CD14-positive monocyte (primary cell): ENCODE results near the gene TMEM225B. TPM values are rescaled to one million over a fixed set of nuclear protein-coding genes. Genes with fewer than 3 reads are reported as not detected.
"Not testable (repeated sequence)": the region's sequence is repeated elsewhere in the genome, so short reads cannot be mapped to it uniquely, and the experiment has no call there.

ENCODE experiments used
- DNase-seq, 3 donors: peaks; one replicate each; pipeline ENCODE4 v3.0.0-alpha.2; 2011 to 2022
- H2AFZ ChIP-seq: 2 replicates; pipeline ENCODE4 v1.6.0; 2012; ENCODE audit warnings: mild to moderate bottlenecking, low read depth, low read length, inconsistent platforms; ENCODE audit not compliant: insufficient read depth, poor library complexity, severe bottlenecking
- H3K27ac ChIP-seq, 2 donors: 1 replicate in 1 of 2; 2 replicates in 1 of 2; pipeline ENCODE4 v1.5.1; 2012 to 2013; ENCODE audit warnings: low read length in 2 of 2, control low read depth in 1 of 2, inconsistent platforms in 1 of 2, low read depth in 1 of 2, mild to moderate bottlenecking in 1 of 2
- H3K27me3 ChIP-seq, 2 donors: one replicate each; pipeline versions ENCODE4 v1.6.0 to v1.6.1; 2011 to 2013; ENCODE audit warnings: low read length in 2 of 2; ENCODE audit not compliant: control insufficient read depth in 2 of 2, insufficient read depth in 2 of 2
- H3K36me3 ChIP-seq, 2 donors: replicated peaks in 1 of 2; 1 replicate in 1 of 2; 2 replicates in 1 of 2; pipeline versions ENCODE4 v1.5.1 to v1.6.1; 2012 to 2013; ENCODE audit warnings: low read length in 2 of 2, control low read depth in 1 of 2, inconsistent platforms in 1 of 2, mild to moderate bottlenecking in 1 of 2; ENCODE audit not compliant: insufficient read depth in 2 of 2, control insufficient read depth in 1 of 2
- H3K4me1 ChIP-seq, 2 donors: 1 replicate in 1 of 2; 2 replicates in 1 of 2; pipeline versions ENCODE4 v1.5.1 to v1.6.1; 2012 to 2013; ENCODE audit warnings: low read length in 2 of 2, control low read depth in 1 of 2, inconsistent platforms in 1 of 2, mild to moderate bottlenecking in 1 of 2, moderate library complexity in 1 of 2; ENCODE audit not compliant: insufficient read depth in 2 of 2, control insufficient read depth in 1 of 2
- H3K4me2 ChIP-seq: replicated peaks from 2 replicates; pipeline ENCODE3; 2012; ENCODE audit warnings: low read length, moderate library complexity, mild to moderate bottlenecking; ENCODE audit not compliant: poor library complexity, severe bottlenecking; ENCODE audit errors: extremely low read depth
- H3K4me3 ChIP-seq, 3 experiments: fragments of 200-600 bp in 1 of 3; sonication (generic) in 1 of 3; replicated peaks in 1 of 3; 1 replicate in 2 of 3; 2 replicates in 1 of 3; pipeline ENCODE4 v1.5.1; 2011 to 2013; ENCODE audit warnings: low read length in 3 of 3, mild to moderate bottlenecking in 3 of 3, control low read depth in 2 of 3, low read depth in 2 of 3, inconsistent platforms in 1 of 3, moderate library complexity in 1 of 3
- H3K79me2 ChIP-seq: 2 replicates; pipeline ENCODE4 v1.6.0; 2012; ENCODE audit warnings: mild to moderate bottlenecking, control low read depth, inconsistent platforms, low read length, moderate library complexity; ENCODE audit not compliant: insufficient read depth
- H3K9ac ChIP-seq: 2 replicates; pipeline ENCODE4 v1.6.0; 2017; ENCODE audit warnings: low read length, mild to moderate bottlenecking; ENCODE audit not compliant: insufficient read depth, poor library complexity, severe bottlenecking
- H3K9me3 ChIP-seq, 2 donors: replicated peaks in 1 of 2; 1 replicate in 1 of 2; 2 replicates in 1 of 2; pipeline versions ENCODE4 v1.5.1 to v1.6.1; 2012 to 2013; ENCODE audit warnings: low read length in 2 of 2, control low read depth in 1 of 2; ENCODE audit not compliant: control insufficient read depth in 1 of 2, insufficient read depth in 1 of 2
- H4K20me1 ChIP-seq: 2 replicates; pipeline ENCODE4 v1.6.0; 2012; ENCODE audit warnings: mild to moderate bottlenecking, low read length, control low read depth, moderate library complexity; ENCODE audit not compliant: insufficient read depth
- H3K27ac Mint-ChIP-seq, 7 donors: one replicate each; pipeline ENCODE4 v1.8.0; 2020; ENCODE audit warnings: mild to moderate bottlenecking in 7 of 7, mixed read lengths in 7 of 7, moderate library complexity in 6 of 7, inconsistent platforms in 2 of 7
- H3K27me3 Mint-ChIP-seq, 3 donors: one replicate each; pipeline ENCODE4 v1.8.0; 2021 to 2022; ENCODE audit warnings: low read depth in 3 of 3, mild to moderate bottlenecking in 3 of 3, mixed read lengths in 3 of 3, moderate library complexity in 3 of 3, inconsistent platforms in 1 of 3
- H3K36me3 Mint-ChIP-seq, 2 donors: one replicate each; pipeline ENCODE4 v1.8.0; 2020; ENCODE audit warnings: mixed read lengths in 2 of 2, inconsistent platforms in 1 of 2, mild to moderate bottlenecking in 1 of 2
- H3K4me1 Mint-ChIP-seq: one replicate; pipeline ENCODE4 v1.8.0; 2020; ENCODE audit warnings: mild to moderate bottlenecking, mixed read lengths
- H3K4me3 Mint-ChIP-seq, 2 donors: one replicate each; pipeline ENCODE4 v1.8.0; 2020; ENCODE audit warnings: mild to moderate bottlenecking in 2 of 2, mixed read lengths in 2 of 2, moderate library complexity in 1 of 2
- H3K9me3 Mint-ChIP-seq, 7 donors: one replicate each; pipeline ENCODE4 v1.8.0; 2020 to 2022; ENCODE audit warnings: mixed read lengths in 7 of 7, mild to moderate bottlenecking in 6 of 7, moderate library complexity in 6 of 7, inconsistent platforms in 2 of 7
- CTCF ChIP-seq: fragments of 200-600 bp; IDR thresholded peaks from one replicate; pipeline ENCODE4 v1.8.0; 2022; ENCODE audit warnings: antibody characterized with exemption, mild to moderate bottlenecking
- WGBS: methylation state at CpG from one replicate; pipeline ENCODE4 v1.1.5; 2013; ENCODE audit warnings: missing lambda C conversion rate; ENCODE audit not compliant: insufficient coverage; 5-methylcytosine and 5-hydroxymethylcytosine counted together
- intact Hi-C, 2 donors: fragments of 100-400 bp; cut with micrococcal nuclease; formaldehyde crosslinking; loops; one replicate each; pipeline versions ENCODE4 v1.15.0 to v1.15.1; 2023
- polyA plus RNA-seq, 3 donors: library from polyadenylated mRNA; depleted of rRNA in 1 of 3; unstranded in 2 of 3; stranded (reverse) in 1 of 3; fragments of 300-500 nt in 2 of 3; fragments of >200 nt in 1 of 3; fragmentation: Illumina TruSeq in 2 of 3; gene quantifications; 1 replicate in 2 of 3; 2 replicates in 1 of 3; pipeline ENCODE4 v1.2.3, GENCODE V29; 2012 to 2021

TMEM225B gene
- polyA plus RNA-seq, 3 donors: 0.20 to 0.23 TPM; not detected in 1

DNA sequence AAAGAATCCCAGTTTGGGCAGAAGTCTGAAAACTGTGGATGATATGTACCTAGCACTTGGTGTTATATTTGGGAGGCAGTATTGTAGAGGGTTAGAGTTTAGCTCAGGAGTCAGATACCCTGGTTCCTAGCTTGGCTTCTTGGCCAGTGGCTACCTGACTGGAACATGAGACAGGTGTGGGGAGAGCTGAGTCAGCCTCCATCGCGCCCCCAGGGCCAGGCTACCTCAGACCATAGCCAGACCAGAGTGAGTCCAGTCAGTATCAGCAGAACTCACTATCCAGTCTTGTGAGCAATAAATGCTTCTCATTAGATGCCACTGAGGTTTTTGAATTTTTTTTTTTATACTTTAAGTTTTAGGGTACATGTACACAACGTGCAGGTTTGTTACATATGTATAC is 55.7 kb downstream of the TMEM225B start:
- Mint-ChIP-seq H3K27ac (peak overlapping the region in 1 of 7 donors; percentile 55), H3K27me3 (peaks cover 0 to 2% (median 1%) of the 10 kb centered on the region in 3 donors), H3K4me1 (no peaks in the 10 kb centered on the region), H3K4me3 (no peak overlapping the region), H3K36me3 (peaks cover 5 to 7% of the 10 kb centered on the region in 2 donors), H3K9me3 (peaks cover 4 to 20% (median 7%) of the 10 kb centered on the region in 7 donors)
- no peak overlapping the region for H3K27ac ChIP-seq
- WGBS: 90% methylated on average over 2 of the region's 3 CpGs
- H3K27me3 ChIP-seq: no peaks in the 10 kb centered on the region
- no peak overlapping the region for H3K9ac ChIP-seq
- intact Hi-C loops: no loop called here
- no peaks in the 10 kb centered on the region for H3K36me3 ChIP-seq
- no peak for DNase-seq
- H3K79me2 ChIP-seq: no peaks in the 10 kb centered on the region
- H3K4me2 ChIP-seq: no peak overlapping the region
- H4K20me1 ChIP-seq: no peaks in the 10 kb centered on the region
- no peak for TF ChIP-seq CTCF
- no peak overlapping the region for H3K4me3 ChIP-seq
- no peaks in the 10 kb centered on the region for H3K4me1 ChIP-seq
- no peak overlapping the region for H2AFZ ChIP-seq
- H3K9me3 ChIP-seq: no peaks in the 10 kb centered on the region

GRCh38 chr7:99654626-99655025 is 56.6 kb downstream of the TMEM225B start:
- H3K4me3 Mint-ChIP-seq, H3K27ac Mint-ChIP-seq, H3K36me3 ChIP-seq: not testable (repeated sequence)

DNA sequence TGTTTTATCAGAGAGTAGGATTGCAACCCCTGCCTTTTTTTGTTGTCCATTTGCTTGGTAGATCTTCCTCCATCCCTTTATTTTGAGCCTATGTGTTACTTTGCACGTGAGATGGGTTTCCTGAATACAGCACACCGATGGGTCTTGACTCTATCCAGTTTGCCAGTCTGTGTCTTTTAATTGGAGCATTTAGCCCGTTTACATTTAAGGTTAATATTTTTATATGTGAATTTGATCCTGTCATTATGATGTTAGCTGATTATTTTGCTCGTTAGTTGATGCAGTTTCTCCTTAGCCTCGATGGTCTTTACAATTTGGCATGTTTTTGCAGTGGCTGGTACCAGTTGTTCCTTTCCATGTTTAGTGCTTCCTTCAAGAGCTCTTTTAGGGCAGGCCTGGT is 59.8 kb downstream of the TMEM225B start:
- H4K20me1 ChIP-seq, H2AFZ ChIP-seq, H3K9me3 ChIP-seq, H3K4me3 Mint-ChIP-seq, intact Hi-C loops, H3K4me2 ChIP-seq, H3K4me1 Mint-ChIP-seq, H3K4me1 ChIP-seq, H3K36me3 ChIP-seq, H3K27me3 Mint-ChIP-seq, H3K79me2 ChIP-seq, H3K4me3 ChIP-seq, H3K27me3 ChIP-seq, H3K27ac ChIP-seq, H3K9ac ChIP-seq, H3K27ac Mint-ChIP-seq, DNase-seq: not testable (repeated sequence)
- Mint-ChIP-seq H3K9me3 (peaks cover 14 to 35% (median 17%) of the 10 kb centered on the region in 7 donors), H3K36me3 (peaks cover 11 to 15% of the 10 kb centered on the region in 2 donors)
- WGBS: no CpG with 5 or more reads among the region's 5 CpGs

More at GRCh38 chr7:99654626-99655025, 56.6 kb downstream of the TMEM225B start:
- H2AFZ ChIP-seq, H3K27ac ChIP-seq, H3K27me3 ChIP-seq, H3K27me3 Mint-ChIP-seq, DNase-seq, intact Hi-C loops, H3K4me2 ChIP-seq, H3K4me3 ChIP-seq, H3K79me2 ChIP-seq, H4K20me1 ChIP-seq, H3K4me1 ChIP-seq, H3K4me1 Mint-ChIP-seq, H3K36me3 Mint-ChIP-seq, H3K9me3 ChIP-seq, H3K9ac ChIP-seq: not testable (repeated sequence)
- peaks cover 10 to 27% (median 12%) of the 10 kb centered on the region in 7 donors for H3K9me3 Mint-ChIP-seq
- WGBS: no CpG with 5 or more reads among the region's 3 CpGs
